PFSK-1 (cell line): ENCODE measurements around the gene PTAR1.

Experiments used
- FOXP2 ChIP-seq: optimal IDR thresholded peaks from 2 replicates; pipeline ENCODE3; 2011; ENCODE audit warnings: borderline replicate concordance, control low read depth, inconsistent platforms; ENCODE audit not compliant: insufficient read depth; ENCODE audit errors: extremely low read length, extremely low read depth
- POLR2AphosphoS5 ChIP-seq: IDR thresholded peaks from 2 replicates; pipeline ENCODE4 v1.6.1; 2012; ENCODE audit warnings: low read depth, mild to moderate bottlenecking, control low read depth, low read length, moderate library complexity
- SIN3A ChIP-seq: IDR thresholded peaks from 2 replicates; pipeline ENCODE4 v1.6.1; 2012; ENCODE audit warnings: mild to moderate bottlenecking, low read length, moderate library complexity, borderline replicate concordance; ENCODE audit not compliant: insufficient read depth
- TAF1 ChIP-seq: IDR thresholded peaks from 2 replicates; pipeline ENCODE4 v1.6.1; 2012; ENCODE audit warnings: low read length, control low read depth, borderline replicate concordance; ENCODE audit not compliant: insufficient read depth
- TF ChIP-seq, protein P1 (sequence below), 2 experiments: IDR thresholded peaks; 2 replicates each; pipeline versions ENCODE4 v1.6.1 to v1.8.0; 2011 to 2012; ENCODE audit warnings: low read depth in 2 of 2, low read length in 2 of 2, control low read depth in 1 of 2, inconsistent platforms in 1 of 2, mild to moderate bottlenecking in 1 of 2, moderate library complexity in 1 of 2; ENCODE audit not compliant: insufficient read depth in 1 of 2

The PTAR1 gene

GRCh38 chr9:69740872-69741505, 18.8 kb downstream of the PTAR1 start:
- TF ChIP-seq FOXP2 (no peak), TAF1 (no peak), POLR2AphosphoS5 (no peak), SIN3A (no peak)
- TF ChIP-seq, protein P1, sequence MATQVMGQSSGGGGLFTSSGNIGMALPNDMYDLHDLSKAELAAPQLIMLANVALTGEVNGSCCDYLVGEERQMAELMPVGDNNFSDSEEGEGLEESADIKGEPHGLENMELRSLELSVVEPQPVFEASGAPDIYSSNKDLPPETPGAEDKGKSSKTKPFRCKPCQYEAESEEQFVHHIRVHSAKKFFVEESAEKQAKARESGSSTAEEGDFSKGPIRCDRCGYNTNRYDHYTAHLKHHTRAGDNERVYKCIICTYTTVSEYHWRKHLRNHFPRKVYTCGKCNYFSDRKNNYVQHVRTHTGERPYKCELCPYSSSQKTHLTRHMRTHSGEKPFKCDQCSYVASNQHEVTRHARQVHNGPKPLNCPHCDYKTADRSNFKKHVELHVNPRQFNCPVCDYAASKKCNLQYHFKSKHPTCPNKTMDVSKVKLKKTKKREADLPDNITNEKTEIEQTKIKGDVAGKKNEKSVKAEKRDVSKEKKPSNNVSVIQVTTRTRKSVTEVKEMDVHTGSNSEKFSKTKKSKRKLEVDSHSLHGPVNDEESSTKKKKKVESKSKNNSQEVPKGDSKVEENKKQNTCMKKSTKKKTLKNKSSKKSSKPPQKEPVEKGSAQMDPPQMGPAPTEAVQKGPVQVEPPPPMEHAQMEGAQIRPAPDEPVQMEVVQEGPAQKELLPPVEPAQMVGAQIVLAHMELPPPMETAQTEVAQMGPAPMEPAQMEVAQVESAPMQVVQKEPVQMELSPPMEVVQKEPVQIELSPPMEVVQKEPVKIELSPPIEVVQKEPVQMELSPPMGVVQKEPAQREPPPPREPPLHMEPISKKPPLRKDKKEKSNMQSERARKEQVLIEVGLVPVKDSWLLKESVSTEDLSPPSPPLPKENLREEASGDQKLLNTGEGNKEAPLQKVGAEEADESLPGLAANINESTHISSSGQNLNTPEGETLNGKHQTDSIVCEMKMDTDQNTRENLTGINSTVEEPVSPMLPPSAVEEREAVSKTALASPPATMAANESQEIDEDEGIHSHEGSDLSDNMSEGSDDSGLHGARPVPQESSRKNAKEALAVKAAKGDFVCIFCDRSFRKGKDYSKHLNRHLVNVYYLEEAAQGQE (IDR thresholded peaks at IDR 0.05; ENCODE audit: insufficient read depth in 1 of 2, low read depth in 2 of 2, low read length in 2 of 2): no peak

- TF ChIP-seq SIN3A (no peak), FOXP2 (no peak), POLR2AphosphoS5 (no peak), TAF1 (no peak)
- TF ChIP-seq, protein P1 (IDR thresholded peaks at IDR 0.05; ENCODE audit: insufficient read depth in 1 of 2, low read depth in 2 of 2, low read length in 2 of 2): no peak
These were observed 28.5 kb downstream of the PTAR1 start for GRCh38 chr9:69731348-69731747.

- TF ChIP-seq TAF1: no peak
These were observed 39.8 kb downstream of the PTAR1 start for GRCh38 chr9:69719983-69720382.

- TF ChIP-seq, protein P1 (IDR thresholded peaks at IDR 0.05; ENCODE audit: insufficient read depth in 1 of 2, low read depth in 2 of 2, low read length in 2 of 2): no peak
- TF ChIP-seq POLR2AphosphoS5 (no peak), TAF1 (no peak), FOXP2 (no peak), SIN3A (no peak)
These were observed 40.4 kb downstream of the PTAR1 start for GRCh38 chr9:69719367-69719766.

- TF ChIP-seq SIN3A (no peak), FOXP2 (no peak), TAF1 (no peak), POLR2AphosphoS5 (no peak)
- TF ChIP-seq, protein P1 (IDR thresholded peaks at IDR 0.05; ENCODE audit: insufficient read depth in 1 of 2, low read depth in 2 of 2, low read length in 2 of 2): no peak
These were observed 41.6 kb downstream of the PTAR1 start for GRCh38 chr9:69718218-69718617.

DNA sequence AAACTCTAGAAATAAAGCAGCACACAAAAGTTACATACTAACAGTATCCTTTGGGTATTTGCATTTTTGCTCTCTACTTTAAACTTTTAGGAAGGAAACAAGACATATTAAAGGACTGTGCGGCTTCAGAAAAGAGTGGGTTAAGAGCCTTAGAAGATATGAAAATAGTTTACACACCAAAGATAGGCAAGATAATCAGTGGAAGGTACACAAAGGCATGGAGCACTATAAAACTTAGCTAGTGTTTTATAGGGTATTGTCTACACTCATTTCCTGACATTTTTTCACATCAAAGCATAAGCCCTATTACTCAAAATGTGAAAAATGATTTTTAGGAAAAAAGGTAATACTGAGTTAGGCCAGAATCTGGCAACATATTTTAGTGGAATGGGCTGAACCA, 44.0 kb downstream of the PTAR1 start:
- TF ChIP-seq, protein P1 (IDR thresholded peaks at IDR 0.05; ENCODE audit: insufficient read depth in 1 of 2, low read depth in 2 of 2, low read length in 2 of 2): no peak
- TF ChIP-seq POLR2AphosphoS5 (no peak), FOXP2 (no peak), SIN3A (no peak)
